Measurements from ENCODE around the gene DLG2. TPM values are rescaled to one million over a fixed set of nuclear protein-coding genes. Genes with fewer than 3 reads are reported as not detected.

DLG2 gene
- total RNA-seq, 1 donor: 1.1 TPM

DNA sequence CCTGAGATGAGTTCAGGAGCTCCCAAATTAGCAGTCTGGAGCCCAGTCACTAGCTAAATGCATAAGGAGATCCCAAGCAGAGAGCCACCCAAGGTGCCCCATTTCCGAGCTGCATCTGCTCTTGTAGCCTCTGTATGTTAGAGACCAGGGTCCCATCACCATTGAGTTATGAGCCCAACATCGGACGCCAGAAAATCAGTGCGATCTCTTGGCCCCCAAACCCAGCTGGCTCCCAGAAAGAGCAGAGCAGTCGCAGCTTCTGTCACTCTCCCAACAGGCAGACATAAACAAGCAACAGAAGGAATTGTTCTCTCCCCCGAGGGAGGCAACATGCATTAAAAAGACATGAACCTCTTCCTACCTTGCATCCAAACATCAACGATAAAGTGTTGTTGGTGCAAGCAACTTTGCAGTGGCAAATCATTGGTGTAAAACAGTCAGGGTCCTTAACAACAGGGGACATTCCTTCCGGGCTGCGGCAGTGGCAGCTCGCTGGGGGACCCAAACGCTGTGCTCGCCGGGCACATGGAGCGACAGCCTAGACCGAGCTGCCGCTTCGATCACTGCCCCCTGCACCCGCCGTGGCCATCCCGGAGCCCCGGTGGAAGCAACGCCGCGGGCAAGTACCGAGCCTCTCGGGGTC lies 907.1 kb downstream of the DLG2 start:
- no peak for DNase-seq (ENCODE audit: low read depth in 2 of 3, low spot score in 2 of 3)

GRCh38 chr11:84714316-84714780 lies 912.8 kb downstream of the DLG2 start:
- peak in 2 of 3 donors; percentile 86 to 95 for DNase-seq (ENCODE audit: low read depth in 2 of 3, low spot score in 2 of 3)

DNA sequence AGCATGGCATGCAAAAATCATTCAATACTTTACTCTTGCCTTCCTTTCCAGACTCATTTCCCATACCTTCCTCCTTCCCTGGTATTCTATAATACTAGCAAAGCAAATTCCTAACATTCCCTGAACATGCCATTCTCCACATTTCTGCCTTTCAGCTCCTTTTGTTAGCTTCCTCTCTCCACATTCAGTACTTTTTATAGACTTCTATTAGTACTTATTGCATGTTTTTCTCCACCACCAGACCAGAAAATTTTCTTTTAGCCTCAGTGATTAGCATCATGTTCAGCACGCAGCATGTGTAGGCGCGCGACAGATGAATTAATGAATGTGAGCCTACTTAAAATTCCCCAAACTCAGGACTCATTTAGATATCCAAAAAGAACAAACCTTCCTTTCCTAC lies 935.3 kb downstream of the DLG2 start:
- no peak for DNase-seq (ENCODE audit: low read depth in 2 of 3, low spot score in 2 of 3)

DNA sequence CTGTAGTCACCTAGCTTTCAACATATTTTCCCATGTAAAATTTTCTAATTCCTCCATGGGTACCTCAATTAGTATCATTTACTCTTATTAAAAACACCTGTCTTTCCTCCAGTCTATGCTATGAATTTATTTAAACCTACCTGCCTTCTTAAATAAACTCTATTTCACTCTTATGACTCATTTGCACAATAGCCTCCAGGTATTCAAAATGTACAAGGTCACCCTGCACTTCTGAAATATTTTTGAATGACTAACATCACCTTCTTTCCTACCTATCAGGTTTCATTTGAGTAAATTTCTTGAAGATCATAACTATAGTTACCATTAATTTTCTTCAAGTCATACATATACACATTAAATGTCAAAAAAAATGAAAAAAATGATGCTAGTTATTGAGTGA lies 939.7 kb downstream of the DLG2 start:
- DNase-seq (ENCODE audit: low read depth in 2 of 3, low spot score in 2 of 3): no peak

DNA sequence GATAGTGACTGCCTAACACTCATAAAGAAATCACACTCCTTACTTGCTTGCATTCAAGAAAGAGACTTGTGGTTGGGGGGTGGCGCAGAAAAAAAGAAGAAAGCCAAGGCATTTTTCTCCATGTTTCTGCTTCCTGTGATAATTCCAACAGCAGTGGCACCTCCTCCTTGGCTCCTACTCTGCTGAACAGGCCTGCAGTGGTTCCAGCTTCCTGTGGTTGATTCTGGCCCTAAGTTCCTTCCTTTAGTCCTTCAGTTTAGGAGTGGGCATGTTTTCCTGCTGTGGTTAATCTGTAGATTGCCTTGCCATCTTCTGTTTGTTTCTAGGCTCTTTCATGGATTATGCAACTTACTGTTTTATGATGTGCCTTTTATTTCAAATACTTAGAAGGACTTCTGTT lies 940.4 kb downstream of the DLG2 start:
- DNase-seq (ENCODE audit: low read depth in 2 of 3, low spot score in 2 of 3): peak in 2 of 3 donors; percentile 3 to 7

DNA sequence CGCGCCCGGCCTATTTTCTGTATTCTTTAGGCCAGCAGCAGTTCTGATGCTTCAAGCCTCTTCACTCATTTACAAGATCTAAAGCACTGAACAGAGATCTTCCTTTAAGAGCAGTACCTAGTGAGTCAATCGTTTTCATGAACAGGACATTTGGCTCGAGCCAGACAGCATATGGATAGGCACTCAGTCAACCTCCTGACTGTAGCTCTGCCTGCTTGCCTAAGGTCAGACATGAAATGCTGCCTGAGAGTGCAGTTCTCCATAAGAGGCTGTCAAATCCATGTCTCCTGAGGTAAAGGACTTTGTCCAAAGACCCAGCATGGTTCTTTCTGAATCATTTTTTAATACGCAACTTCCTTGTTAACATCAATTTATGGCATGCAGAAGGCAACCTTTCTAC lies 941.2 kb downstream of the DLG2 start:
- DNase-seq (ENCODE audit: low read depth in 2 of 3, low spot score in 2 of 3): no peak

- DNase-seq (ENCODE audit: low read depth in 2 of 3, low spot score in 2 of 3): no peak
Measured at GRCh38 chr11:84685149-84685548, 942.0 kb downstream of the DLG2 start.

GRCh38 chr11:84681456-84681855 lies 945.7 kb downstream of the DLG2 start:
- no peak for DNase-seq (ENCODE audit: low read depth in 2 of 3, low spot score in 2 of 3)

GRCh38 chr11:84675396-84676025 lies 951.6 kb downstream of the DLG2 start:
- no peak for DNase-seq (ENCODE audit: low read depth in 2 of 3, low spot score in 2 of 3)

- DNase-seq (ENCODE audit: low read depth in 2 of 3, low spot score in 2 of 3): no peak
Measured at GRCh38 chr11:84673753-84674152, 953.4 kb downstream of the DLG2 start.

DNA sequence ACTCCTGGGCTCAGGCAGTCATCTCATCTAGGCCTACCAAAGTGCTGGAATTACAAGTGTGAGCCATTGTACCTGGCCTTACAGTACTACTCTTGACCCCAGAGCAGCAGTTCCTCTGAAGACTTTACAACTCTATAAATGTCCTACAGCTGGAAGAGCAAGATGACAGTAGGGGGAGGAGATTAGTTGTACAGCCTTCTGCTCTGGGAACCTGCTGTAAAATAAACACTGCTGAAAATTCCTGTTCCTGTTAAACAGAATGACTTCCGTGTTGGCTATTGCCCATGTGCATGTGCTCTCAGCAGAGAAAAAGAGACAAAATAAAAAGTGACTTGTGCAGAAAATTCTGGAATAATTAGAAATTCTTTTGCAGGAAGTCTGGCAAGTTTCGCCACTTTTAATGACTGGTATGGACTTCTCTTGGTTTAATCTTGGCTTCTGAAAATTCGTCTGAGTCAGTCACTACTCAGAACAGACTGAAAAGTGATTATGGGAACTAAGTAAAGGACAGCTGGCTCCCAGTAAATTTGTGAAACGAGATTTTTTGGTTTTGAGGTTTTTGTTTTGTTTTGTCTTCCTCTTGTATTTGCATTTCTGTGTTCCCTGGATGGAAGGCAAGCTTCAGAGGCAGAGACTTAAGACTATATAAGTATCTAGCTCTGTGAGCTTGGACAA lies 955.7 kb downstream of the DLG2 start:
- DNase-seq (ENCODE audit: low read depth in 2 of 3, low spot score in 2 of 3): no peak

- no peak for DNase-seq (ENCODE audit: low read depth in 2 of 3, low spot score in 2 of 3)
Measured at GRCh38 chr11:84663731-84664130, 963.4 kb downstream of the DLG2 start.

DNA sequence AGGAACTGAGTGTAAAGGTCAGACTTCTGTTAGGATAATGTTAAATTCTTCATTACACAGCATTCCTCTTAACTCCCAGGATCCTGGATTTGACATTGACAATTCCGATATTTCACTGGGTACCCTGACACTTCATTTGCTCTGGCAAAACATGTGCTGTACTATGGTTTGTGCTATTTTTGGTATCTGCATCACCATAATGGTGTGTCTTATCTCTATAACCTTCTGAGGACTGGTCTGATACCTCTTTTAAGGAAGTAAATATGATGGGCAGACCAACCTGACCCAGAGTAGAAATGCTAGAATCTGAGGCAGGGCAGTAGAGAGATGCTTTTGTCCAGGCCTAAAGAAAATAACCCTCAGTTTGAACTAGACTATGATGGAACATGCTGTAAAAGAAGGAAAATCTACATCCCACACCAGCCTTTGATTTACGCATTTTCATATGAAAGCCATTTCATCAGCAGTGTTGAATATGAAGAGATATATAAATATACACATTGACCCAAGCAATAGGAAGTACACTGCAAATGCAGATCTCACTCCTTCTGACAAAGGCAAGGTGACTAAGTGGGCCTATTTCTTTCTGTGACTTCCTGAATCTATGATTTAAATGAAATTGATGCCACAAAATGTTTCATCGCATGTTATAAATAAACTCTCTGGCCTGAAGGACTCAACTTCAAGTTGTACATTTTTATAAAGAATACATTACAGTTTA lies 966.7 kb downstream of the DLG2 start:
- DNase-seq (ENCODE audit: low read depth in 2 of 3, low spot score in 2 of 3): no peak

DNA sequence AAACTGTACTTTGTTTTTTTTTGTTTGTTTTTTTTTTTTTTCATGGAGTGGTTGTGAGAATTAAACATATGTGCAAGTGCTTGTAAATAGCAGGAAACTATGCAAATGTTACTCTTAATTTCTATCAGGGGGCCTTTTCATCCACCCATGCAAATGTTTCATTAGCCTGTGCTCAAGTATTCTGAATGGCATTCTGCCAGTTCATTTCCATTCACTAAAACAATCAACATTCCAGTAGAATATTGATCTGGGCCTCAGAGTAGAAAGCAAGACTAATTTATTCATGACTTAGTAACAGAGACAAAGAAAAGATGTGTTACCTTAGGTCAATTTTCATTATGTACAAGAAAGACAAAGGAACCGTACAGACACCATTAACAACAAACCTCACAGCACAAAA lies 971.4 kb downstream of the DLG2 start:
- no peak for DNase-seq (ENCODE audit: low read depth in 2 of 3, low spot score in 2 of 3)

GRCh38 chr11:84648471-84648870 lies 978.7 kb downstream of the DLG2 start:
- no peak for DNase-seq (ENCODE audit: low read depth in 2 of 3, low spot score in 2 of 3)

DNA sequence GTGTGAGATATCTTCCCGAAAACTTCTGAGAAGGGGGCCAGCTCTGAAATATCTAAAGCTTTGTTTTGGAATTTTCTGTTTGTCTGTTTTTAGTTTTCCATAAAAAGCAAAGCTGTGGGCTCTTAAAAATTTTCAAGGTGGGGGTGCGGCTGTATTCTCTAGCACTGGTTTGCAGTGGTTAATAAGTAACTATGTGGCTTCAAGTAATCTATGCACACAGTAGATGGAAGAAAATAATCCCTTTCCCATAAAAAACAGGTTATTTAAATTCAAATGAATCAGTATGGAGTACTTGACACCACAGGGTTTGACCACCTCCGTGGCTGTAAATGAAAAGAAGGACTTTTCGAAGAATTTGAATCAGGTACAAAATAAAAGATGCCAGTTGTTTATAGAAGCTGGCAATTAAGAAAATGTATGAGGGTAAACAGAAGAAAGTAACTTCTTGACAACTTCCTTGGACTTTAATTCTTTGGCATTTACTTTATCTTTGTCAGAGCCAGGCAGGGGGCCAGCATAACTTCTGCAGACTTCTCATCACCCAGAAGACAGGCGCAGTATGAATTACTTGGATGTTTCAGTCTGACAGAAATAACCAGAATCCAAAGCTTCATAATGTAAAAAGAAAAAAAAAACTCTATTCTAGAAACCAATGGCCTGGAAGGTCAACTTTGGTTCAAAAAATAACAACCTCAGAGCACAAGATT lies 981.0 kb downstream of the DLG2 start:
- no peak for DNase-seq (ENCODE audit: low read depth in 2 of 3, low spot score in 2 of 3)

DNA sequence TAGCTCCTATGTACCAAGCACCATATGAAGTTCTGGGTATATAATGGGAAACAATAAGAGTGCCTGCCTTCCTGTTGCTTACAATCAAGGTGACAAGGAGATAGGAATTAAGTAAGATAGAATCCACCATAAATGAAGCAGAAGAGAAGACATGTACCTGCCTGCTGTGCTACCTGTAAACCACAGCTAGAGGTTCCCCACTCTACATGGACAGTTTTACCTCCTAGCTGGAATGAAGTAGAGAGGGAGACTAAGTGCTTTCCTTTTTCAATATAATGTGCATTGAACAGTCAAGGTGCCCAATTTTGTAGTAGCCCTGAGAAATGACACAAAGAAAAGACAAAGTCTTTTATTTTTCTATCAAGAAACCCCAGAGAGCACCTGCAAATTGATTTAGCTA lies 984.6 kb downstream of the DLG2 start:
- no peak for DNase-seq (ENCODE audit: low read depth in 2 of 3, low spot score in 2 of 3)

DNA sequence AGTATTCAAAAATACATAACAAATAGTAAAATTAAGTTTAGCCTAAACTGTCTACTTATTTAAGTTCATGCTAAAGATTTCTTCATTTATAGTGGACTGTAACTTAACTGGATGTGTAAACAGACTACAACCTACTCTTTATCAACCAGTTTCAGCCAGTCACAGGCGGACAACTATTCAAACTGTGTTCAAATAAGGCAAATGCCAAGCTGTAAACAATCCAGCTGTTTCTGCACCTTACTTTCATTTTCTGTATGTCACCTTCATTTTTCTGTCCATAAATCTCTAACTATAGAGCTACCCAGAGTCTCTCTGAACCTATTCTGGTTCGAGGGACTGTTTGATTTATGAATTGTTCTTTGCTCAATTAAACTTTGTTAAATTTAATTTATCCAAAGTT lies 992.8 kb downstream of the DLG2 start:
- DNase-seq (ENCODE audit: low read depth in 2 of 3, low spot score in 2 of 3): no peak

- no peak for DNase-seq (ENCODE audit: low read depth in 2 of 3, low spot score in 2 of 3)
Measured at GRCh38 chr11:84628871-84629620, 998.1 kb downstream of the DLG2 start.

DNA sequence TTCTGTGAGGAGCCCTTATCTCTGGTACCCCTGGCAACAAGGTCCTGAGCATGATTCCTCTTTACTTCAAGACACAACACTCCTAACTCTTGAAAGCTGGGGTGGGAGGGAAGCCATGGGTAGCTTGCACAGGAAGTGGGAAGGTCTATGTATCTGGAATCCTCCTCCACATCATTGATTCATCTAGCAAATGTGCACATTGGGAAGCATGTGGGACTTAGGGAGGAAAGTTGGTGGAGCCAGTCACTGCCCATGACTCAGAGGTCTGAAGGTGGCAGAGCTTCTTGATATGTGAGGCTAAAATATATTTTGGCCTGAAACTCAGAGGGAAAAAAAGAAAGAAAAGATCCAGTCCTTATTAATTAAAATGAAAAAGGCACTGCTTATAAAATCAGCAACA lies 1000.9 kb downstream of the DLG2 start:
- no peak for DNase-seq (ENCODE audit: low read depth in 2 of 3, low spot score in 2 of 3)
